ENCODE results near the gene CAMK2N2. TPM values are rescaled to one million over a fixed set of nuclear protein-coding genes. Genes with fewer than 3 reads are reported as not detected.

Gene CAMK2N2
- total RNA-seq, 1 donor from 2014 or later, result not detected

DNA sequence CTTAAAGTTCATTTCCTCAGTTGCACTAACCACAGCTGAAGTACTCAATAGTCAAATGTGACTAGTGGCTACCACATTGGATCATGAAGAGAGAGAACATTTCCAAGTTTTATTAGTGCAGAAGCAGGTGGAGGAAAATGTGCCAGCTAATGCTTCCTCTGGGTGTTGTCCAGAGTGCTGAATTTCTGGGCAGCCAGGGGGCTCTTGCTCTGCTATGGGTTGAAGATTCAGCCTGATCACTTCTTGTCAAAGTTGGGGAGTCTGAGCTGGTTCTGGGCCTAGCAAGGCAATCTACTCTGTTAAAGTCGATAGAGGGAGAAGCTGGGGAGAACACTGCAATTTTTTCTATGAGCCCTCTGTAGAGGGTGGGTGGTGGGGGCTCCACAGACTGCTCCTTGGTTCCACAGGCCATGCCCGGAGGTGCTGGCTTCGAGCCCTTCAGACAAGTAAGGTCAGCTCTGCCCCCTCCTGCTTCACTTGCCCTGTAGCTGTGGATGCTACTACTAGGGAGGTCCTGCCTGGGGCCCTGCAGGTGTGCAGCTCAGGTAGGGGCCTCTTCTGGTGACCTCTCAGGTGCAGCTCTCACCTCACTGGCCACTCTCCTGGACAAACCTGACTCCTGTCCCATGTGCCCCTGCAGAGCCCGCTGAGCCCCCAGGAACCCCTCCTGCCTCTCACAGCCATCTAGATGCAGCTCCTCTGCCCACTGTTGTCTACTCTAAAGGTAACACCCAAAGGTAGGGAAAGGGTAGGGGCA lies 20.8 kb downstream of the CAMK2N2 start:
- DNase-seq (ENCODE audit: low spot score), result no peak

DNA sequence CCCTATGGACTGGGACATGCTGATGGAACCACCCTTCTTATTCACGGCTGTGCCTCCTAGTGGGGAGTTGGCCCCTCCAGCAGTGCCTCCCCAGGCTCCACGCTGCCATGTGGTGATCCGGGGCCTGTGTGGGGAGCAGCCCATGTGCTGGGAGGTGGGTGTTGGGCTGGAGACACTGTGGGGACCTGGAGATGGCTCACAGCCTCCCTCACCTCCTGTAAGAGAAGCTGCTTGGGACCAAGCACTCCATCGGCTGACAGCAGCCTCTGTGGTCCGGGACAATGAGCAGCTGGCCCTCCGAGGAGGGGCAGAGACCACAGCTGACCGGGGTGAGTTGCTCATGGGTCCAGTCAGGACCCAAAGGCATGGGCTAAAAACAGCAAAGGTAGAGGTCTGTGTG lies 21.6 kb downstream of the CAMK2N2 start:
- no peak for DNase-seq (ENCODE audit: low spot score)

GRCh38 chr3:184239221-184239620 lies 22.1 kb downstream of the CAMK2N2 start:
- DNase-seq (ENCODE audit: low spot score), result no peak

DNA sequence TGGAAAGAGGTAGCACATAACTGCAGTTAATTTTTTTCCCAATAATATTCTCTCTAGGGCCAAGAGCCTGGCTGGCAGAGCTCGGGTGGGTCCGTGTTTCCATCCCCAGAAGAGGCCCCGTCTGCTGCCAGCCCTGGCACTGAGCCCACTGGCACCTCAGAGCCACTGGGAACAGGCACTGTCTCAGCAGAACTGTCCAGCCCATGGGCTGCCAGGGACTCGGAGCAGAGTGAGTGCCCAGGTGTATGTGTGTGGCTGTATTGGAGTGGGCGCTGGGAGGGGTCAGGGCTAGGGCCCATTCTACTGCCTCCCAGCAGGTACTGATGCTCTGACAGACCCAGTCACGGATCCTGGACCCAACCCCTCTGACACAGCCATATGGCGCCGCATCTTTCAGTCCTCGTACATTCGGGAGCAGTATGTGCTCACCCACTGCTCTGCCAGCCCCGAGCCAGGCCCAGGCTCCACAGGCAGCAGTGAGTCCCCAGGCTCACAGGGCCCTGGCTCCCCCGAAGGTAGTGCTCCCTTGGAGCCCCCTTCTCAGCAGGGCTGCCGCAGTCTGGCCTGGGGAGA lies 23.0 kb downstream of the CAMK2N2 start:
- no peak for DNase-seq (ENCODE audit: low spot score)

GRCh38 chr3:184237807-184238206 lies 23.5 kb downstream of the CAMK2N2 start:
- no peak for DNase-seq (ENCODE audit: low spot score)

- DNase-seq (ENCODE audit: low spot score), result no peak
These were observed 24.1 kb downstream of the CAMK2N2 start for GRCh38 chr3:184237211-184237610.

DNA sequence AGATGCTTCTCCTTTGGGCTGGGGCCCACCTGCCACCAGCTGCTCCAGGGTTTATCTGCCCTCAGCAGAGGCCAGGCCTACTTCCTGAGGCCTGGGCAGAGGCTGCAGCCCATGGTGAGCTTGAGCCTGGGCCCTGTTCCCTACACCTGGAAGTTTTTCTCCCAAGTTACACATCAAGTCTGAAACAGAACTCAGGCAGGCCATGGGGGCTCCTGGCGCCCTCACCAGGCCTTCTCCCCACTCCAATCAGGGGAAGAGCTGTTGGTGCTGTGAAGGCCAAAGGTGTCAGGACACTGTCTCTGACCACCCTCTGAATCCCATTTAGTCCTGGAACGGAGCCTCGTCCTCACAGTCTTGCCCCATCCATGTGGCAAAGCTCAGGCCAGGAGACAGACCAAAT lies 24.7 kb downstream of the CAMK2N2 start:
- DNase-seq (ENCODE audit: low spot score), result no peak

- DNase-seq (ENCODE audit: low spot score), result no peak
These were observed 25.3 kb downstream of the CAMK2N2 start for GRCh38 chr3:184236033-184236410.

DNA sequence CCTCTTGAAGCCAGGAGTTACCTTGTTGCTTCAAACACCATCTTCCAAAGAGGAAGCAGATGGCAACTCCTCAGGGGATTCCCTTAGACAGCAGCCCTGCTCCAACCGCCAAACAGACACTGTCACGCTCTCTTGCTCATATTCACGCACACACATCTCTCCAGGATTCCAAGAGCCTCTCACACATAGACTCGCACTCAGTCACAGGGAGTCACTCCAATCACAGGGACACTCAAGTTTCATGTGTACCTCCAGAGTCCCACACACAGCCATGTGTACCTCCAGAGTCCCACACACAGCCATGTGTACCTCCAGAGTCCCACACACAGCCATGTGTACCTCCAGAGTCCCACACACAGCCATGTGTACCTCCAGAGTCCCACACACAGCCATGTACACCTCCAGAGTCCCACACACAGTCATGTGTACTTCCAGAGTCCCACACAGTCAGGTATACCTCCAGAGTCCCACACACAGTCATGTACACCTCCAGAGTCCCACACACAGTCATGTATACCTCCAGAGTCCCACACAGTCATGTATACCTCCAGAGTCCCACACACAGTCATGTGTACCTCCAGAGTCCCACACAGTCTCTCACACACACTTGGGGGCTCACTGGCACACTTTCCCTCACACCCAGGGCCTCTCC lies 25.8 kb downstream of the CAMK2N2 start:
- DNase-seq (ENCODE audit: low spot score), result no peak

- DNase-seq (ENCODE audit: low spot score), result no peak
These were observed 26.5 kb downstream of the CAMK2N2 start for GRCh38 chr3:184234671-184235380.

GRCh38 chr3:184234224-184234623 lies 27.1 kb downstream of the CAMK2N2 start:
- DNase-seq (ENCODE audit: low spot score), result no peak

DNA sequence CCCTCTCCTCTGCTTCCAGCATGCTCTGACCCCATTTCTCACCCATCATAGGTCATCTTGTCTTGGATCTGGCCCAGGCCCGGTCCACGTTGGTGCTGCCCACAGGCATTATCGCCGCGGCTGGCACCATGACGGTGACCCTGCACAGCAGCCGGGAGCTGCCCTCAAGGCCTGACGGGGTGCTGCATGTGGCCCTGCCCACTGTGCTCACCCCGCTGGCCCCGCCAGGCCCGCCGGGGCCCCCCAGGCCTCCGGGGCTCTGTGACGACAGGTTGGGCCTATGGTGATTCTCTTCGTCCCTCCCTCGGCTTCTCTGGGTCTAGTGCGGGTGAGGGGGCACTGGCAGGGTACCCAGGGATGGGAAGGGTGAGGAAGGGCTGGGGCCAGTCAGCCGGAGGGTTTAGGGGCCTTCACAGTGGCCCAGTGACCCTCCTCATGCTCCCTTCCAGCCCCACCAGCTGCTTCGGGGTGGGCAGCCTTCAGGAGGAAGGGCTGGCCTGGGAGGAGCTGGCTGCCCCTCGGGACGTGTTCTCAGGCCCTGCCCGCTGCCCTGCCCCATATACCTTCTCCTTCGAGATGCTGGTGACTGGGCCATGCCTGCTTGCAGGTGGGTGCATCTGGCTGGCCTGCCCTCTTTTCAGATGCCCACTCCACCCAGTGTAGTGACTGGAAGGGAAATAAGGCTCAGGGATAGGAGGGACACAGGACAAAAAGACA lies 28.1 kb downstream of the CAMK2N2 start:
- DNase-seq (ENCODE audit: low spot score), result no peak

- DNase-seq (ENCODE audit: low spot score), result no peak
These were observed 29.7 kb downstream of the CAMK2N2 start for GRCh38 chr3:184231671-184232070.

DNA sequence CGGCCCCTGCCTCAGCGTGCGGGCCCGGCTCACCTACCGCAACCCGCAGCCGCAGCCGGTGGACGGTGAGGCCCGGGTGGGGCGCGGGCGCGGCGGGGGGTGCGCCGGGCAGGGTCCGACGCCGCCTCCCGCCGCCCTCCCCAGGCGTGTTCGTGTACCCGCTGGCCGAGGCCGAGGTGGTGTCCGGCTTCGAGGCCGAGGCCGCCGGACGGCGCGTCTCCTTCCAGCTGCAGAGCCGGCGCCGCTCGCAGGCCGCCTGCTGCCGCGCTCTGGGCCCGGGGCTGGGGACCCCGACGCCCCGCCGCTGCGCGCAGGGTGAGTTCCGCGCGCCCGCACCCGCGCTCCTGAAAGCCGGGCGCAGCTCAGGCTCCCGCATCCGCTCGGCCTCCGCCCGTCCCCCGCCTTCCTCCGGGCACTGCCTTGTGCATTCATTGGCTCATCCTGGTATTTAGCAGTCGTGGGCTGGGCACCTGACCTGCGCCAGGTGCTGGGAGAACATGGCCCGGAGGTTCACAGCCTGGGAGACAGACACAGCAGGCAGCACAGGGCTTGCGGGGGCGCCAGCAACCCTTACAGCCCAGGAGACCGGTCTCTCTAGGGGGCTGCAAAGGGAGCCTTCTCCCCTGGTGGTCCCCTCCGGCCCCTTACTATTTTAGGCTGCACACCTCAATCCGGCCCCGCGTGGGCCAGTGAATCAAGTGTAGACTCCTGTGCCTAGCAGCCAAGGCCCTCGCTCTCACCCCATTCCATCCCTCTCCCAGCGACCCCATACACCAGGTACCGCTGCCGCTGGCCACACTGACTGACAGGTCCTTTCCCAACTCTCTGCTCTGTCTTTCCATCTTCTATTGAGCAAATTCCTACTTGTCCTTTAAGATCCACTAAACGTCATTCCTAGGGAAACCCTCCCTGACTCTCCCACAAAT lies 30.5 kb downstream of the CAMK2N2 start:
- DNase-seq (ENCODE audit: low spot score), result no peak

- DNase-seq (ENCODE audit: low spot score), result no peak
These were observed 31.2 kb downstream of the CAMK2N2 start for GRCh38 chr3:184230081-184230602.

GRCh38 chr3:184229394-184230080 lies 31.8 kb downstream of the CAMK2N2 start, which contains the start of gene VWA5B2:
Gene VWA5B2 (plus strand): TSS chr3:184229585. CDS start chr3:184230529, 944 bp downstream.
- no peak for DNase-seq (ENCODE audit: low spot score)

DNA sequence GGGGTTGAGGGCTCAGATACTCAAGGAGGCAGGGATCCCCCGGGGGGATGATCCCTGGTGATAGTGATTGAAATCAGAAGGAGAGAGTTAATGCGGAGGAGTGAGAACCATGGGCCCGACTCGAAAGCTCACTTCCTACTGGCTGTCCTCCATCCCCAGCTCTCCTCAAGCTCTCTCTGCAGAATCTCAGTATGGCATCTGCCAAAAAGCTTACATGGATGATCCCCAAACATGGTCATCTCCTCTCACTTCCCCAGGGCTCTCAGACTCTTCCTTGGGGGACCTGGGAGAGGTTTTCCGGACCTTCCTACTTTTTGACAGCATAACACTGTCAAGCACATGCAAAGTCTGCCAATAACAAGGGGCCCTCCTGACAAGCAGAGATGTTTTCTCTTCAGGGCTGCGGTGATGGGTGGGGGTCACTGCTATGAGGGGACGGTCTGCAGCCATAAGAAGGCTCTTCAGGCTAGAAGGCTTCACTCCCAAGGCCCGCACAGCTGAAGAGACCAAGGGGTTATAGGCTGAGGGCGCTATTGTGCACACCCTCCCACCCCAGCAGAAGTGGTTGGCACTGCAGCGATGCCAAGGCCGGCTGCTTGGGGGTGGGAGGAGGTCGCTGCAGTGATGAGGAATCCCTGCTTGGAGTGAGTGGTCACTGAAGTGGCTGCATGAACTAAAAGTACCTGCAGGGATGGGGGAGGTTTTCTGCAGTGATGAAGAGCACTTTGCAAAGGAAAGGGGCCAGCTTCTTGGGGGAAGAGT lies 32.8 kb downstream of the CAMK2N2 start:
- no peak for DNase-seq (ENCODE audit: low spot score)

- DNase-seq (ENCODE audit: low spot score), result no peak
These were observed 33.8 kb downstream of the CAMK2N2 start for GRCh38 chr3:184227481-184227935.
